Measurements from ENCODE around the gene PHAF1. TPM values are rescaled to one million over a fixed set of nuclear protein-coding genes. Genes with fewer than 3 reads are reported as not detected.

Gene PHAF1
- total and polyA plus RNA-seq, 2 of the 8 experiments (the other 6 are each of a cell fraction or from before 2014, with no cell fraction given): 18.6 to 26.4 TPM

GRCh38 chr16:67177743-67178699, 68.3 kb downstream of the PHAF1 start (continued):
- TF ChIP-seq ATF2 (IDR thresholded peaks at IDR 0.05; ENCODE audit: low read length) (no peak), USF2 (IDR thresholded peaks at IDR 0.05; ENCODE audit: low read length) (no peak), EP300 (IDR thresholded peaks at IDR 0.05; ENCODE audit: borderline replicate concordance in 1 of 2, low read depth in 2 of 2, low read length in 2 of 2) (no peak), BACH1 (IDR thresholded peaks at IDR 0.05; ENCODE audit: low read length) (0 out of 2 replicates have a peak, but pooled peaks have one; percentile 18), TCF12 (IDR thresholded peaks at IDR 0.05; ENCODE audit: low read depth, low read length) (peak; percentile 79; the same call in 1 of the 2 replicates), CBX5 (IDR thresholded peaks at IDR 0.05; ENCODE audit: low read depth, low read length) (no peak), SUZ12 (IDR thresholded peaks at IDR 0.05; ENCODE audit: low read length) (peak; percentile 25; the same call in 1 of the 2 replicates), MAFK (IDR thresholded peaks at IDR 0.05; ENCODE audit: low read depth, low read length) (no peak), KDM1A (IDR thresholded peaks at IDR 0.05; ENCODE audit: borderline replicate concordance, low read length) (no peak), HDAC2 (IDR thresholded peaks at IDR 0.05; ENCODE audit: borderline replicate concordance in 1 of 2, low read depth in 2 of 2, low read length in 2 of 2) (peak; percentile 2 to 50; a peak in 1 of 4 replicates), FOSL1 (IDR thresholded peaks at IDR 0.05; ENCODE audit: insufficient read depth, low read depth, low read length) (no peak), SP4 (IDR thresholded peaks at IDR 0.05; ENCODE audit: low read length) (no peak), MAX (IDR thresholded peaks at IDR 0.05) (peak; percentile 86), YY1 (IDR thresholded peaks at IDR 0.05; ENCODE audit: low read depth, low read length) (no peak), KDM4A (IDR thresholded peaks at IDR 0.05; ENCODE audit: low read depth, low read length, severe bottlenecking) (peak; percentile 67), EZH2 (IDR thresholded peaks at IDR 0.05; ENCODE audit: low read depth, low read length, severe bottlenecking) (peak; percentile 37), SRF (IDR thresholded peaks at IDR 0.05; ENCODE audit: low read depth, low read length) (no peak)
- TF ChIP-seq, protein P1, sequence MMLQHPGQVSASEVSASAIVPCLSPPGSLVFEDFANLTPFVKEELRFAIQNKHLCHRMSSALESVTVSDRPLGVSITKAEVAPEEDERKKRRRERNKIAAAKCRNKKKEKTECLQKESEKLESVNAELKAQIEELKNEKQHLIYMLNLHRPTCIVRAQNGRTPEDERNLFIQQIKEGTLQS (IDR thresholded peaks at IDR 0.05; ENCODE audit: insufficient read depth, low read depth, low read length): no peak

All from H1 (cell line).